ENCODE results near the gene CYP19A1.

DNA sequence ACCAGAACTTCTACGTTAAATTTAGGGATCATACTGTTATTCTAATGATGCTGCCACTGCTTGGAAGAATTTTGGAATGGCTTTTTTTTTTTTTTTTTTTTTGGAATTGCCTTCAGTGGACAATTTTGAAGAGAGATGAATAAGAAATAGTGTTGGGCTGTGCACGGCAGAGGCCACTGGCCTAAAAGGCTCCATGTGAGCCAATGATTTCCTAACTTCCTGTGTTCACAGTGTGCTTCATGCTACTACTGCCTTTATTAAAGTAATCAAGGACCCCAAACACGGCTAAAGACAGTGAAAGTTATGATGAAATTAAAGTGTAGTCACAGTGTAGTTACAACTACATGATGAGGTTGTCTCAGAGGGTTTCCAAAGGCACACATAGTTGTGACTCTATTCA lies 142.9 kb downstream of the CYP19A1 start:
- TF ChIP-seq YY1 (IDR thresholded peaks at IDR 0.05; ENCODE audit: low read depth) (no peak), RAD21 (IDR thresholded peaks at IDR 0.05; ENCODE audit: low read depth) (no peak)
